G401.6 (cell line): ENCODE results near the gene DLL4.

ENCODE experiments used
- FAIRE-seq: peaks from 2 replicates; lab custom pipeline; 2012; peaks lifted over from hg19 to GRCh38; lab: Jason Lieb, UNC

The DLL4 gene

GRCh38 chr15:40927873-40928806 lies 1.0 kb upstream of the DLL4 start:
- FAIRE-seq = no peak

GRCh38 chr15:40929660-40930429 lies 705 bp downstream of the DLL4 start:
- no peak for FAIRE-seq

DNA sequence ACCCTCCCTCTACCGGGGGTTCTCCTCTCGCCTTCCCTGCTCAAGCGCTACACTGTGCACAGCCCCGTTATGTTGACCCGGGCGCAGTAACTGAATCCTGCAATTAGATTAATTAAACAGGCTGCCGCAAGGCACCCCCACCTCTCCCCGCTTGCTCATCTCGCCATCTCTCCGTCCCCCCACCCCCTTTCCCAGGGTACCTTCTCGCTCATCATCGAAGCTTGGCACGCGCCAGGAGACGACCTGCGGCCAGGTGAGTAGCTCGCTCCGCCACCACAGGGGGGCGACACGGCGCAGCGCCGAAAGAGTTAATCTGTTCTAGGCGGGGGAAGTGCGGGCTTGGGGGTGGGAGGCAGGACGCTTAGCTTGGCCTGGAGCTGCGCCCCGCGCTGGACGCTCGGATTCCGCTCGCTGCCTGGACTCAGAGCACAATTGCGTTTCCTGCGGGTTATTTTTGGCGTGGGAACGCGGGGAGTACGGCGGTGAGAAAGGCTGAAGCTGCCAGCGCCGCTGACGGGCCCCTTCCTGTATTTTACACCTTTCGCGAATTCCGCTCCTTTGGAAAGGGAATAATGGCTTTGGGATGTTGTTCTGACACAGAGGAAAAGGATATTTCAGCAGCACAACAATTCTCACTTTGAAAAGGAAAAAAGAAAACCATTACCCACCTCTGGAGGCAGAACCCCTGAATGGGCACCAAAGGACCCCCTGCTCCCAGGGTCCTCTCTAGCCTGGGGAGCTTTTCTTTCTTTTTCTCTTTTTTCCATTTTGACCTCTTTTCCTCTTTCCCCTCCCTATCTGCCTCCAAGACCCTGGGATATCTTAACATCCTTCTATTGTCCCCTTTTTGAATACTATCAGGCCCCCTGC lies 1.5 kb downstream of the DLL4 start:
- FAIRE-seq = no peak

GRCh38 chr15:40931300-40932142 lies 2.4 kb downstream of the DLL4 start:
- no peak for FAIRE-seq

GRCh38 chr15:40932156-40932555 lies 3.0 kb downstream of the DLL4 start:
- no peak for FAIRE-seq

- FAIRE-seq = no peak
Measured at GRCh38 chr15:40932649-40933516, 3.7 kb downstream of the DLL4 start.

DNA sequence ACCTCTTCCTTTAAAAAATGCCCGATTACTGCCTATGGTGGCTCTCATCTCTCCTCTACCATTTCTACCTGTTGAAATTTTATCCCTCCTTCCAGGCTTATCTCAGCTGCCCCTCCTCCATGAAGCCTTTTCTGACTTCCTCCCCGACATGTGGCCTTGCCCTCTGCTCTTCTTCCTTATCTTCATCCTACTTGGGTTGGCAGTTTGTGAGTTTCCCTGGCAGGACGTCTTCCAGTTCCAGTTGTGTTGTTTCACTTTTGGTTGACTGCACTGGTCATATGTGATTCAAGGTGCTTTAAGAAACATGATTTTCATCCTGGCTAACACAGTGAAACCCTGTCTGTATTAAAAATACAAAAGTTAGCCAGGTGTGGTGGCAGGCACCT lies 4.4 kb downstream of the DLL4 start:
- FAIRE-seq = no peak

GRCh38 chr15:40934457-40934856 lies 5.3 kb downstream of the DLL4 start:
- no peak for FAIRE-seq

- no peak for FAIRE-seq
Measured at GRCh38 chr15:40936234-40936708, 7.1 kb downstream of the DLL4 start.

- FAIRE-seq = no peak
Measured at GRCh38 chr15:40936709-40937666, 7.8 kb downstream of the DLL4 start.

- no peak for FAIRE-seq
Measured at GRCh38 chr15:40937762-40938535, 8.8 kb downstream of the DLL4 start.

DNA sequence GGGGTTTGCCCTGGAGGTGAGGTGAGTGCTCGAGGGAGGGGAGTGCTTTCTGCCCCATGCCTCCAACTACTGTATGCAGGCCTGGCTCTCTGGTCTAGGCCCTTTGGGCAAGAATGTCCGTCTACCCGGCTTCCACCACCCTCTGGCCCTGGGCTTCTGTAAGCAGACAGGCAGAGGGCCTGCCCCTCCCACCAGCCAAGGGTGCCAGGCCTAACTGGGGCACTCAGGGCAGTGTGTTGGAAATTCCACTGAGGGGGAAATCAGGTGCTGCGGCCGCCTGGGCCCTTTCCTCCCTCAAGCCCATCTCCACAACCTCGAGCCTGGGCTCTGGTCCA lies 9.4 kb downstream of the DLL4 start:
- FAIRE-seq = no peak

- no peak for FAIRE-seq
Measured at GRCh38 chr15:40940296-40940801, 11.2 kb downstream of the DLL4 start.

DNA sequence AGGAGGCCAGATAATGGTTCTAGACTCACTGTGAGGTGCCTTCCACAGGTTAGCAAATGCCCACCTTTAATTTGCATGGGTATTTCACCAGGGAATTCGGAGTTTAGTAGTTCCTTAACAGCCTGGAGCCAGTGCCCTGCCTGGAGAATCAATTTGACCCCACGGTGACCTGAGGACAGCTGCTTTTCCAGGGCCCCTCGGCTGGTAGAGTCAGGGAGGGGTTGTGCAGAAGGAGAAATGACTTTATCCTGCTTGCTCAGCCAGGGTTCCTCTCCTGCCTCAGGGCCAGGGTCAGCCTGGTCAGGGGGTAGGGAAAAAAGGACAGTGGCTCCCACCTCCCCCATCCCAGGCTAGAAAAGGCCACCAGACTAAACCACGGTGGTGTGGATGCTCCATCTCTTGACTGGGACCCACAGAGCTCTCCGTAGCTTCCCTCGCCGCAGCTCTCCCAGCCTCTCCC lies 12.0 kb downstream of the DLL4 start:
- FAIRE-seq = no peak

DNA sequence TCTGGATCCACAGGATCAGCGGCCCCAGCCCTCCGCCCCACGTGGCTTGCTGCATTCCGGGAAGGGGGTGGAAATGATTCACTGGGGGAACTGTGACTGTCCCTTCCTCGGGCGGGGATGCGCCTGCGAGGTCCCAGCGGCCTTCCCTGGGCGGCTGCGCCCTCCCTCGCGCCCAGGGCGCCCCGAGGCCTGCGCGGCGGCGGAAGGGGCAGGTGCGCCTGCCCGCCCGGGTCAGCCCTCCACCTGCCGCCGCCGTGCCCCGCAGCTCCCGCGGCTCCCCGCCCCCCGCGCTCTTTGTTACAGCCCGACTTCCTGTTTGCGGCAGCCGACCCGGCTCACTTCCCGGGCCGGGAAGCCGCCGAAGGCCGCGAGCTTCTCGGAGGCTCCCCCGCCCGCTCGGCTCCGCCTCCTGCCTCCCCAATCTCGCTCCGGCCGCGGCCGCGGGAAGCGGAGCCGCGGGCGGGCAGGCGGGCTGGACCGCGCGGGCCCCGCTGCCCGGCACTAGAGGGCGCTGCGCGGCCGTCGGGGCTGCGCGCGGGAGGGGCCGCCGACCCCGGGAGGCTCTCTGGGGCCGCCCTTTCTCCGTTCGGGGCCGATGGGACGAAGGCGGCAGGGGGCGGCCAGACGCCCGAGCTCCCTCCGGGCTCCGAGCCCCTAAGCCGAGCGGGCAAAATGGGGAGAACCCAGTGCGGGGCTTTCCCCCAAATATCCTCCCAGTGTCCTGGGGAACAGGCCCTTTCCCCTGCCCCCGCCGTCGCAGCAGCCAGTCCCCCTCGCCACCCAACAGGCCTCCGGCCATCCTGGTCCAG lies 12.6 kb downstream of the DLL4 start:
- FAIRE-seq = no peak

GRCh38 chr15:40942337-40942854 lies 13.3 kb downstream of the DLL4 start:
- FAIRE-seq = no peak

DNA sequence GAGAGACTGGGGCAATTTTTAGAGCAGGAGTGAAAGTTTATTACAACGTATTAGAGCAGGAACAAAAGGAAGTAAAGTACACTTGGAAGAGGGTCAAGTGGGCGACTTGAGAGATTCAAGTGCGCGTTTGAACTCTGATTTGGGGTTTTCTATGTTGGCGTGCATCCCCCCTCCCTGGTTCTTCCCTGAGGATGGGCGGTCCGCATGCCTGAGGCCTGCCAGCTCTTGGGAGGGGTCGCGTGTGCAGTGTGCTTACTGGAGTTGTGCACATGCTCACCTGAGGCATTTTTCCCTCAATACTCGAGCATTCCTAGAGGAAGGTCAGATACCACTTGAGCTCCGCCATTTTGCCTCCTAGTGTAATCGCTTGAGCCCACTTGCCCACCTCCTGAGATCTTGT lies 13.7 kb downstream of the DLL4 start:
- FAIRE-seq = no peak
